ENCODE measurements around the gene DNAJC17.

- TF ChIP-seq CTCF (conservative IDR thresholded peaks at IDR 0.05; ENCODE audit: low read length) (no peak), EZH2phosphoT487 (IDR thresholded peaks at IDR 0.05; ENCODE audit: borderline replicate concordance, low read depth, low read length) (no peak)
Measured at GRCh38 chr15:40751745-40752144, 55.5 kb downstream of the DNAJC17 start.

All from OCI-LY7 (cell line).